ENCODE measurements around the gene SERPINB12. TPM values are rescaled to one million over a fixed set of nuclear protein-coding genes. Genes with fewer than 3 reads are reported as not detected.

SERPINB12 gene
- total RNA-seq, 4 donors from 2014 or later = not detected

- no peaks in the 10 kb centered on the region for H3K36me3 ChIP-seq
- H3K27me3 ChIP-seq = no peaks in the 10 kb centered on the region
- WGBS, 2 donors = 88 to 90% methylated on average over 4 of the region's 4 CpGs
- TF ChIP-seq EP300 (IDR thresholded peaks at IDR 0.05) = no peak
- no peak within 1 kb of the TSS for H3K4me3 ChIP-seq
- H3K27ac ChIP-seq = no peak within 1 kb of the TSS
- DNase-seq (ENCODE audit: low spot score in 2 of 2) = no peak
- H3K9me3 ChIP-seq = no peaks in the 10 kb centered on the region
- H3K4me1 ChIP-seq = no peaks in the 10 kb centered on the region
These were observed 44.8 kb downstream of the SERPINB12 start, which contains the start of gene SERPINB13 for GRCh38 chr18:63586966-63587365. Gene SERPINB13, plus strand, starts transcription at chr18:63587343. Its CDS starts 1,325 bp downstream, at chr18:63588668.

GRCh38 chr18:63588909-63589308 lies 46.7 kb downstream of the SERPINB12 start:
- TF ChIP-seq EP300 (IDR thresholded peaks at IDR 0.05) (no peak), CTCF (IDR thresholded peaks at IDR 0.05) (no peak), POLR2A (IDR thresholded peaks at IDR 0.05) (no peak)
- no peaks in the 10 kb centered on the region for H3K36me3 ChIP-seq
- WGBS, 2 donors = 78 to 83% methylated on average over 5 of the region's 5 CpGs
- no peaks in the 10 kb centered on the region for H3K9me3 ChIP-seq
- H3K4me3 ChIP-seq = no peak overlapping the region
- H3K4me1 ChIP-seq = no peaks in the 10 kb centered on the region
- no peak for DNase-seq (ENCODE audit: low spot score in 2 of 2)
- no peak overlapping the region for H3K27ac ChIP-seq
- H3K27me3 ChIP-seq = no peaks in the 10 kb centered on the region

GRCh38 chr18:63590373-63590772 lies 48.2 kb downstream of the SERPINB12 start:
- H3K4me1 ChIP-seq = no peaks in the 10 kb centered on the region
- DNase-seq (ENCODE audit: low spot score in 2 of 2) = no peak
- H3K9me3 ChIP-seq = no peaks in the 10 kb centered on the region
- H3K27me3 ChIP-seq = no peaks in the 10 kb centered on the region
- H3K27ac ChIP-seq = no peak overlapping the region
- no peaks in the 10 kb centered on the region for H3K36me3 ChIP-seq
- TF ChIP-seq EP300 (IDR thresholded peaks at IDR 0.05) (no peak), CTCF (IDR thresholded peaks at IDR 0.05) (no peak), POLR2A (IDR thresholded peaks at IDR 0.05) (no peak)
- H3K4me3 ChIP-seq = no peak overlapping the region
- 57 to 69% methylated on average over 2 of the region's 2 CpGs for WGBS, 2 donors

- no peak overlapping the region for H3K4me3 ChIP-seq
- TF ChIP-seq POLR2A (IDR thresholded peaks at IDR 0.05) (no peak), EP300 (IDR thresholded peaks at IDR 0.05) (no peak), CTCF (IDR thresholded peaks at IDR 0.05) (no peak)
- 80 to 82% methylated on average over 3 of the region's 3 CpGs for WGBS, 2 donors
These were observed 49.0 kb downstream of the SERPINB12 start for GRCh38 chr18:63590966-63591695.

GRCh38 chr18:63591725-63592124 lies 49.6 kb downstream of the SERPINB12 start:
- H3K9me3 ChIP-seq = no peaks in the 10 kb centered on the region
- no peak for TF ChIP-seq CTCF (IDR thresholded peaks at IDR 0.05)
- TF ChIP-seq POLR2A (IDR thresholded peaks at IDR 0.05) = no peak
- no peak for TF ChIP-seq EP300 (IDR thresholded peaks at IDR 0.05)
- WGBS, 2 donors = 85 to 89% methylated on average over 3 of the region's 3 CpGs

More at GRCh38 chr18:63590966-63591695, 49.0 kb downstream of the SERPINB12 start:
- Histone ChIP-seq H3K36me3 (no peaks in the 10 kb centered on the region), H3K27me3 (no peaks in the 10 kb centered on the region), H3K4me1 (no peaks in the 10 kb centered on the region), H3K9me3 (no peaks in the 10 kb centered on the region), H3K27ac (no peak overlapping the region)
- no peak for DNase-seq (ENCODE audit: low spot score in 2 of 2)

More at GRCh38 chr18:63591725-63592124, 49.6 kb downstream of the SERPINB12 start:
- H3K27me3 ChIP-seq = no peaks in the 10 kb centered on the region
- H3K4me3 ChIP-seq = no peak overlapping the region
- H3K36me3 ChIP-seq = no peaks in the 10 kb centered on the region
- no peaks in the 10 kb centered on the region for H3K4me1 ChIP-seq
- DNase-seq (ENCODE audit: low spot score in 2 of 2) = no peak
- no peak overlapping the region for H3K27ac ChIP-seq
